GM12878 (cell line): ENCODE results near the gene TNK2. TPM values are rescaled to one million over a fixed set of nuclear protein-coding genes. Genes with fewer than 3 reads are reported as not detected.

Source experiments
- ATAC-seq: fragments of 200-7000 bp; cut with Tn5 transposase; 3 replicates; pipeline ENCODE4 v1.9.1; 2020; ENCODE audit warnings: mild to moderate bottlenecking, moderate library complexity
- BruUV-seq: library from RNA; stranded (reverse); fragments of 400-500 nt; replicated peaks from 2 replicates; lab custom pipeline; 2021; lab: Mats Ljungman, UMichigan
- CTCF ChIA-PET: fragments of 300-600 bp; sonication (Branson Sonifier 250); formaldehyde crosslinking; extraction: SDS; loops from one replicate; lab custom pipeline; 2021; ENCODE audit warnings: inconsistent platforms; lab: Yijun Ruan, JAX
- POLR2A ChIA-PET: fragments of 350-600 bp; formaldehyde crosslinking; extraction: SDS; loops from one replicate; lab custom pipeline; 2021; ENCODE audit warnings: inconsistent platforms; lab: Charles Lee
- RAD21 ChIA-PET: fragments of 300-600 bp; sonication (Branson Sonifier 250); formaldehyde crosslinking; loops from one replicate; lab custom pipeline; 2023; ENCODE audit warnings: antibody characterized with exemption; ENCODE audit not compliant: unreplicated experiment; lab: Charles Lee
- SMC1A ChIA-PET: fragments of 300-600 bp; sonication (Branson Sonifier 250); formaldehyde crosslinking; loops from one replicate; lab custom pipeline; 2023; ENCODE audit not compliant: unreplicated experiment, uncharacterized antibody; lab: Charles Lee
- DNase-seq: peaks from one replicate; pipeline ENCODE4 v3.0.0-alpha.2; 2011; ENCODE audit warnings: low read depth, low spot score
- FAIRE-seq: peaks from 3 replicates; lab custom pipeline; 2011; peaks lifted over from hg19 to GRCh38; lab: Jason Lieb, UNC
- H2AFZ ChIP-seq: 2 replicates; pipeline ENCODE4 v1.6.0; 2011; ENCODE audit warnings: low read depth, low read length, control low read depth; ENCODE audit not compliant: control insufficient read depth
- H3K27ac ChIP-seq: 2 replicates; pipeline ENCODE4 v1.5.1; 2011; ENCODE audit warnings: control low read depth; ENCODE audit not compliant: control insufficient read depth, insufficient read depth
- H3K27me3 ChIP-seq, 2 experiments: replicated peaks in 1 of 2; 2 replicates each; pipeline versions ENCODE4 v1.6.0 to v1.6.1; 2011; ENCODE audit warnings: low read length in 1 of 2; ENCODE audit not compliant: control insufficient read depth in 2 of 2, insufficient read depth in 2 of 2
- H3K36me3 ChIP-seq, 2 experiments: 2 replicates each; pipeline ENCODE4 v1.5.1; 2011; ENCODE audit warnings: low read length in 1 of 2; ENCODE audit not compliant: control insufficient read depth in 2 of 2, insufficient read depth in 2 of 2
- H3K4me1 ChIP-seq: 2 replicates; pipeline ENCODE4 v1.6.1; 2011; ENCODE audit warnings: mild to moderate bottlenecking, low read length, moderate library complexity, mixed read lengths; ENCODE audit not compliant: control insufficient read depth, insufficient read depth
- H3K4me2 ChIP-seq: 2 replicates; pipeline ENCODE4 v1.6.0; 2011; ENCODE audit warnings: control low read depth; ENCODE audit not compliant: control insufficient read depth, insufficient read depth
- H3K4me3 ChIP-seq: fragments of 200-600 bp; sonication (generic); 2 replicates; pipeline ENCODE4 v1.5.1; 2016
- H3K79me2 ChIP-seq: 2 replicates; pipeline ENCODE4 v1.6.0; 2011; ENCODE audit warnings: low read length; ENCODE audit not compliant: control insufficient read depth, insufficient read depth
- H3K9ac ChIP-seq: 2 replicates; pipeline ENCODE4 v1.8.0; 2011; ENCODE audit warnings: low read length, control low read depth, mixed read lengths; ENCODE audit not compliant: control insufficient read depth, insufficient read depth
- H3K9me3 ChIP-seq: replicated peaks from 3 replicates; pipeline ENCODE4 v1.5.1; 2011; ENCODE audit warnings: mild to moderate bottlenecking, low read length; ENCODE audit not compliant: control insufficient read depth, insufficient read depth
- H4K20me1 ChIP-seq: 2 replicates; pipeline ENCODE4 v1.6.0; 2011; ENCODE audit not compliant: control insufficient read depth, insufficient read depth
- BRCA1 ChIP-seq: IDR thresholded peaks from 2 replicates; pipeline ENCODE4 v1.6.1; 2011; ENCODE audit warnings: low read depth, low read length, improper control_type of control experiment
- FOS ChIP-seq: IDR thresholded peaks from 3 replicates; pipeline ENCODE4 v1.6.1; 2011; ENCODE audit warnings: borderline replicate concordance; ENCODE audit not compliant: insufficient read length; ENCODE audit errors: extremely low read depth
- HDAC2 ChIP-seq: fragments of 200-600 bp; sonication (generic); IDR thresholded peaks from 2 replicates; pipeline ENCODE4 v1.6.1; 2017
- HDGF ChIP-seq: fragments of 450-650 bp; IDR thresholded peaks from 2 replicates; pipeline ENCODE4 v1.6.1; 2016; ENCODE audit warnings: antibody characterized with exemption
- MXI1 ChIP-seq: fragments of 150-350 bp; IDR thresholded peaks from 2 replicates; pipeline ENCODE4 v1.6.1; 2011; ENCODE audit warnings: low read depth, mild to moderate bottlenecking, inconsistent platforms, low read length, improper control_type of control experiment
- NFIC ChIP-seq: IDR thresholded peaks from 2 replicates; pipeline ENCODE4 v1.6.1; 2012; ENCODE audit warnings: low read depth, mild to moderate bottlenecking, inconsistent platforms, low read length, moderate library complexity
- PBX3 ChIP-seq: IDR thresholded peaks from 2 replicates; pipeline ENCODE4 v1.6.1; 2011; ENCODE audit warnings: mild to moderate bottlenecking, low read depth, low read length, moderate library complexity; ENCODE audit not compliant: insufficient replicate concordance
- PRDM15 ChIP-seq: fragments of 450-650 bp; formaldehyde crosslinking; IDR thresholded peaks from 2 replicates; pipeline ENCODE4 v1.4.0; 2020; ENCODE audit warnings: mild to moderate bottlenecking, moderate library complexity
- RBBP5 ChIP-seq: fragments of 200-600 bp; sonication (generic); conservative IDR thresholded peaks from 2 replicates; pipeline ENCODE4 v1.6.1; 2016
- SREBF1 ChIP-seq: IDR thresholded peaks from 2 replicates; pipeline ENCODE4 v1.6.1; 2012; ENCODE audit warnings: mild to moderate bottlenecking, low read length
- TBL1XR1 ChIP-seq: IDR thresholded peaks from 2 replicates; pipeline ENCODE4 v1.6.1; 2012; ENCODE audit warnings: low read depth, low read length, improper control_type of control experiment
- ZNF384 ChIP-seq: IDR thresholded peaks from 2 replicates; pipeline ENCODE4 v1.6.1; 2012; ENCODE audit warnings: low read depth, mild to moderate bottlenecking, low read length, improper control_type of control experiment, borderline replicate concordance
- ZNF687 ChIP-seq: fragments of 450-650 bp; IDR thresholded peaks from 2 replicates; pipeline ENCODE4 v1.6.1; 2017; ENCODE audit warnings: mild to moderate bottlenecking, moderate library complexity
- ZZZ3 ChIP-seq: IDR thresholded peaks from 2 replicates; pipeline ENCODE4 v1.6.1; 2011; ENCODE audit warnings: low read depth; ENCODE audit not compliant: control insufficient read depth, insufficient read length
- WGBS: methylation state at CpG from one replicate; pipeline ENCODE4 v1.1.6; 2016; ENCODE audit warnings: low lambda C conversion rate; ENCODE audit not compliant: insufficient replicate concordance, insufficient coverage; ENCODE audit errors: missing lambda C conversion rate; 5-methylcytosine and 5-hydroxymethylcytosine counted together
- in situ Hi-C: fragments of 300-500 bp; cut with MboI; formaldehyde crosslinking; loops from 9 replicates; pipeline ENCODE4 v1.14.3; 2018; ENCODE audit warnings: mixed read lengths
- intact Hi-C: fragments of 100-400 bp; cut with micrococcal nuclease; formaldehyde crosslinking; loops from one replicate; pipeline ENCODE4 v1.14.2; 2022; ENCODE audit not compliant: unreplicated experiment
- polyA plus RNA-seq, 11 experiments: library from polyadenylated mRNA; depleted of rRNA in 4 of 11; unstranded in 6 of 11; stranded (reverse) in 5 of 11; fragments of >200 nt; fragmentation: Nextera tagmentation in 4 of 11; fragmentation: Illumina TruSeq in 1 of 11; extraction: Ambion mirVana in 4 of 11; extraction: Trizol in 1 of 11; gene quantifications; 1 replicate in 1 of 11; 2 replicates in 10 of 11; pipeline versions ENCODE4 v1.2.1 to v1.2.3, GENCODE V29; 2011 to 2016; ENCODE audit warnings: inconsistent platforms in 2 of 11, missing spikeins in 2 of 11, low read depth in 1 of 11
- total RNA-seq, 4 experiments: library from RNA; depleted of rRNA in 3 of 4; stranded (reverse); fragments of >200 nt in 3 of 4; fragmentation: Illumina TruSeq in 1 of 4; extraction: Trizol in 1 of 4; gene quantifications; 2 replicates each; pipeline versions ENCODE4 v1.2.1 to v1.2.3, GENCODE V29; 2013 to 2021

Gene TNK2
- total and polyA plus RNA-seq, 10 of the 15 experiments (the other 5 are each of a cell fraction or from before 2014, with no cell fraction given): 0.13 to 47.8 (median 10.8) TPM

GRCh38 chr3:195911946-195912270 is 3.6 kb upstream of the TNK2 start:
- Histone ChIP-seq H3K4me3 (no peak overlapping the region), H3K36me3 (no peaks in the 10 kb centered on the region), H3K79me2 (peaks cover 21% of the 10 kb centered on the region), H3K27ac (no peak overlapping the region), H2AFZ (no peak overlapping the region), H3K4me1 (peaks cover 9% of the 10 kb centered on the region), H3K27me3 (peaks cover 0 to 2% of the 10 kb centered on the region in 2 experiments; a peak in 2 of 4 replicates), H3K9me3 (no peaks in the 10 kb centered on the region), H4K20me1 (no peaks in the 10 kb centered on the region), H3K9ac (no peak overlapping the region), H3K4me2 (no peak overlapping the region)
- BruUV-seq: no TSS peak
- ChIA-PET POLR2A (interaction anchor here (1.5 kb wide), 1 partner anchor 10 kb away, joined by 7 read pairs; no protein-coding TSS in a partner anchor), SMC1A (interaction anchor here (0.7 to 6.5 kb wide), 6 partner anchors 8 to 152 kb away, joined by 3 to 68 read pairs (median 3); no protein-coding TSS in a partner anchor), RAD21 (interaction anchor here (0.7 to 2.4 kb wide), 3 partner anchors 11 to 53 kb away, joined by 3 to 8 read pairs (median 3); no protein-coding TSS in a partner anchor), CTCF (interaction anchor here (1.1 to 6.7 kb wide), 4 partner anchors 17 to 62 kb away, joined by 3 to 173 read pairs (median 48); no protein-coding TSS in a partner anchor)
- DNase-seq: no peak
- ATAC-seq: no peak
- FAIRE-seq: no peak
- in situ Hi-C loops (loop anchor here (5.0 kb wide), 1 partner anchor 50 kb away; no protein-coding TSS in a partner anchor), intact Hi-C loops (no loop called here)
- WGBS: 51% methylated on average over 4 of the region's 4 CpGs
- TF ChIP-seq NFIC: no peak
- no peak for TF ChIP-seq SREBF1
- TF ChIP-seq BRCA1: no peak
- no peak for TF ChIP-seq ZZZ3
- TF ChIP-seq PBX3: no peak
- TF ChIP-seq HDAC2: no peak
- no peak for TF ChIP-seq FOS
- TF ChIP-seq ZNF384: no peak
- no peak for TF ChIP-seq ZNF687
- TF ChIP-seq MXI1: no peak
- TF ChIP-seq TBL1XR1: no peak
- no peak for TF ChIP-seq HDGF
- no peak for TF ChIP-seq PRDM15 (CRISPR knock-in tag)
- TF ChIP-seq RBBP5: no peak
